Activated naive CD8-positive, alpha-beta T cell treated with anti-CD3 and anti-CD28 coated beads, Interleukin-2, amount 10 ng/mL, durations not matched to agents 7 days and 5 days (primary cell): ENCODE results near the gene TLX2. TPM values are rescaled to one million over a fixed set of nuclear protein-coding genes. Genes with fewer than 3 reads are reported as not detected.
"Not testable (repeated sequence)": the region's sequence is repeated elsewhere in the genome, so short reads cannot be mapped to it uniquely, and the experiment has no call there.

Experiments
- ATAC-seq: fragments of 150-1000 bp; cut with Tn5 transposase; one replicate; pipeline ENCODE4 v1.10.0; 2021; ENCODE audit warnings: low read depth, moderate library complexity
- POLR2A ChIA-PET: fragments of 350-600 bp; sonication (Branson Sonifier 250); formaldehyde crosslinking; loops from one replicate; lab custom pipeline; 2021; ENCODE audit warnings: antibody characterized with exemption; lab: Charles Lee
- DNase-seq: peaks from one replicate; pipeline ENCODE4 v3.0.0; 2021
- H3K27ac Mint-ChIP-seq: one replicate; pipeline ENCODE4 v1.8.0; 2022; ENCODE audit warnings: mild to moderate bottlenecking, mixed read lengths
- H3K27me3 Mint-ChIP-seq: one replicate; pipeline ENCODE4 v1.8.0; 2022; ENCODE audit warnings: mild to moderate bottlenecking, moderate library complexity, mixed read lengths
- H3K36me3 Mint-ChIP-seq: one replicate; pipeline ENCODE4 v1.8.0; 2021; ENCODE audit warnings: mild to moderate bottlenecking, mixed read lengths
- H3K4me1 Mint-ChIP-seq: one replicate; pipeline ENCODE4 v1.8.0; 2021; ENCODE audit warnings: mixed read lengths
- H3K4me3 Mint-ChIP-seq: one replicate; pipeline ENCODE4 v1.8.0; 2022; ENCODE audit warnings: mild to moderate bottlenecking, moderate library complexity, mixed read lengths
- H3K9me3 Mint-ChIP-seq: one replicate; pipeline ENCODE4 v1.8.0; 2021; ENCODE audit warnings: mixed read lengths
- total RNA-seq, 2 experiments: library from RNA; stranded (reverse); gene quantifications; one replicate each; pipeline ENCODE4 v1.2.3, GENCODE V29; 2021

TLX2 gene
- total RNA-seq, result under 1 TPM; 0.69 to 0.88 TPM

DNA sequence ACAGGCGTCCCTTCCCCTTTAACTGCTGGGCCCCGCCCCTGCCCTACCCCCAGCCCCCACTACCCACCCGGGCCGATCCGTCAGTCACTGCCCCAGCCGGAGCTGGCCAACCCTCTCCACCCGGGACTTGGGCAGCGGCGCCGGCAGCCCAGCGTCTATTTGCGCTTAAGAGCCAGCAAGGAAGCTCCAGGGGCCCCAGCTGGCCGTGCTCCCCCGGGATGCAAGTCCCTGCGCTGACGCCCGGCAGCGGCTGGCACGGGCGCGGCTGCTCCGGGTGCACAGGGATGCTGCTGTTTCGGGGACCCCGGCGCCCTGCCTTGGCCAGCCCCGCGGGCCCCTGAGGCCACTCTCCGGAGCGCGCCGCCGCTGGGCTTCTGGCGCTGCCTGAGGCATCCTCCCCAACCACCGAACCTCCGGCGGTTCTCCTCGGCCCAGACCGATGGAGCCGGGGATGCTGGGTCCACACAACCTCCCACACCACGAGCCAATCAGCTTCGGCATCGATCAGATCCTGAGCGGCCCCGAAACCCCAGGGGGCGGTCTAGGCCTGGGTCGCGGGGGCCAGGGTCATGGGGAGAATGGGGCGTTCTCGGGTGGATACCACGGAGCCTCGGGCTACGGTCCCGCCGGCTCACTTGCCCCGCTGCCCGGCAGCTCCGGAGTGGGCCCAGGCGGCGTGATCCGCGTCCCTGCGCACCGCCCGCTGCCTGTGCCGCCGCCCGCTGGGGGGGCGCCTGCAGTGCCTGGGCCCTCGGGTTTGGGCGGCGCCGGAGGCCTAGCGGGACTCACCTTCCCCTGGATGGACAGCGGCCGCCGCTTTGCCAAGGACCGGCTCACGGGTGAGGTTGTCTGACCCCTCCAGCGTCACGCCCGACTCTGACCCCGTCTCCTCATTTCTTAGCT, at the start of gene TLX2:
TSS of gene TLX2 (plus strand) at position 83 of the 903 bp plus-strand sequence. CDS start at position 440, 357 bp downstream.
- peaks cover 75% of the 10 kb centered on the region for H3K27me3 Mint-ChIP-seq
- H3K36me3 Mint-ChIP-seq, result peaks cover 5% of the 10 kb centered on the region
- peaks cover 1% of the 10 kb centered on the region for H3K9me3 Mint-ChIP-seq
- H3K4me3 Mint-ChIP-seq, result peak within 1 kb of the TSS; percentile 78
- peak; percentile 54 for DNase-seq
- peaks cover 20% of the 10 kb centered on the region for H3K4me1 Mint-ChIP-seq
- peak; percentile 16 for ATAC-seq
- peak within 1 kb of the TSS; percentile 62 for H3K27ac Mint-ChIP-seq
- POLR2A ChIA-PET, result interaction anchor here (1.2 to 2.6 kb wide), 3 partner anchors 11 to 15 kb away, joined by 3 to 10 read pairs (median 3); partner anchors contain the start of genes AUP1, HTRA2 and LBX2

DNA sequence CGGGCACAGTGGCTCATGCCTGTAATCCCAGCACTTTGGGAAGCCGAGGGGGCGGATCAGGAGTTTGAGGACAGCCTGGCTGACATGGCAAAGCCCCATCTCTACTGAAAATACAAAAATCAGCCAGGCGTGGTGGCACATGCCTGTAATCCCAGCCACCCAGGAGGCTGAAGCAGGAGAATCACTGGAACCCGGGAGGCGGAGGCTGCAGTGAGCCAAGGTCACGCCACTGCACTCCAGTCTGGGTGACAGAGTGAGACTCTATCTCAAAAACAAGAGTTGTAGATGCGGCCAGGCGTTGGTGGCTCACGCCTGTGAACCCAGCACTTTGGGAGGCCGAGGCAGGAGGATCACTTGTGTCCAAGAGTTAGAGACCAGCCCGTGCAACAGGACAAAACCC, 43.5 kb upstream of the TLX2 start:
- peak overlapping the region; percentile 61 for H3K27ac Mint-ChIP-seq
- H3K36me3 Mint-ChIP-seq, H3K9me3 Mint-ChIP-seq, DNase-seq, H3K27me3 Mint-ChIP-seq, ATAC-seq: not testable (repeated sequence)
- peak overlapping the region; percentile 44 for H3K4me3 Mint-ChIP-seq
- POLR2A ChIA-PET, result interaction anchor here (0.7 to 3.3 kb wide), 7 partner anchors 9 to 377 kb away, joined by 4 to 61 read pairs (median 8); partner anchors contain the start of genes AUP1, CCDC142, HTRA2 and INO80B
- H3K4me1 Mint-ChIP-seq, result peaks cover 16% of the 10 kb centered on the region

GRCh38 chr2:74471332-74472065, 42.8 kb upstream of the TLX2 start:
- H3K36me3 Mint-ChIP-seq, result peaks cover 9% of the 10 kb centered on the region
- no peak for DNase-seq
- ATAC-seq, result no peak
- no peaks in the 10 kb centered on the region for H3K27me3 Mint-ChIP-seq
- H3K9me3 Mint-ChIP-seq, result no peaks in the 10 kb centered on the region
- H3K4me3 Mint-ChIP-seq, result peak overlapping the region; percentile 93
- peaks cover 13% of the 10 kb centered on the region for H3K4me1 Mint-ChIP-seq
- POLR2A ChIA-PET, result interaction anchor here (0.7 to 3.3 kb wide), 9 partner anchors 9 to 377 kb away, joined by 4 to 61 read pairs (median 5); partner anchors contain the start of genes AUP1, CCDC142, HTRA2 and INO80B
- H3K27ac Mint-ChIP-seq, result peak overlapping the region; percentile 91

- POLR2A ChIA-PET, result interaction anchor here (0.6 to 3.3 kb wide), 12 partner anchors 10 to 274 kb away, joined by 3 to 61 read pairs (median 4); partner anchors contain the start of genes AUP1, C2orf81, CCDC142 and DOK1
- peak; percentile 92 for ATAC-seq
- no peaks in the 10 kb centered on the region for H3K9me3 Mint-ChIP-seq
- DNase-seq, result peak; percentile 98
- H3K36me3 Mint-ChIP-seq, result peaks cover 10% of the 10 kb centered on the region
- H3K27me3 Mint-ChIP-seq, result no peaks in the 10 kb centered on the region
- H3K27ac Mint-ChIP-seq, result peak within 1 kb of the TSS; percentile 91
- peaks cover 14% of the 10 kb centered on the region for H3K4me1 Mint-ChIP-seq
- peak within 1 kb of the TSS; percentile 93 for H3K4me3 Mint-ChIP-seq
Measured at GRCh38 chr2:74472086-74472944, 41.9 kb upstream of the TLX2 start, which contains the start of gene MRPL53. MRPL53 (minus strand) TSS chr2:74472680; CDS start chr2:74472660, 20 bp downstream.

DNA sequence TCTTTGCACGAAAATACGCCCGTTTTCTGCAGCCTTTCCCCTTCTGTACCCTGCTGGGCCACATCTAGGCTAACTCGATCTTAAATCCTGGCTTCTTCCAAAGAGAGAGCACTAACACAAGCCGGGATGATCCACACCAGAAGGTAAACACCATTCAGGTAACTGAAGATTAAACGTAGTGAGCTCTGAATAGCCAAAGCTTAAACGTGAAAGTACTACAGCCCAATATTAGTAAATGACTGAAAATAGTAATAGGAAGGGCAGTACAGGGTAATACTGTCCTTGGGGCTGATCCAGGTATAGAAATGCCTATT, 41.3 kb upstream of the TLX2 start:
- ATAC-seq, result no peak
- H3K27me3 Mint-ChIP-seq, result no peaks in the 10 kb centered on the region

DNA sequence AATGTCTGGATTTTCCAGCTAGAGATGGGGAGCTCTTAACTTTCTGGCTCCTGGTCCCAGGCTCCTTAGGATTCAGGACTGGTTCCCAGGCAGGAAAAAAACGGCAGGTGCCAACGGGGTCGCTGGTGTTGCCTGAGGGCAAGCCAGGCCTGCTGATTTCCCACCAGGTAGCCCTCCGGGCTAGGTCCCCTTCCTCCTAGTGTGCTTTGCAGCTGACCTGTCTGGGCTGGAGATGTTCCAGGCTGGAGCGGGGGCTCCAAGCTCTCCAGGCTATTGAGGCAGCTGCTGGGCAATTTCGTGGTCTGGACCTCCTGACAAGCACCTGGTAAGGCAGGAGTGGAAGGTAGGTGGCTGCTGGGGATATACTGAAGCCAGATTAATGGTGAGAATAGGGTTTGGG, 39.8 kb upstream of the TLX2 start:
- DNase-seq, result no peak
- H3K27ac Mint-ChIP-seq, result no peak overlapping the region
- H3K9me3 Mint-ChIP-seq, result no peaks in the 10 kb centered on the region
- POLR2A ChIA-PET, result interaction anchor here (1.2 to 1.3 kb wide), 2 partner anchors 16 to 38 kb away, joined by 3 to 6 read pairs; partner anchors contain the start of gene WBP1
- ATAC-seq, result no peak
- H3K27me3 Mint-ChIP-seq, result no peaks in the 10 kb centered on the region
- no peak overlapping the region for H3K4me3 Mint-ChIP-seq
- peaks cover 21% of the 10 kb centered on the region for H3K4me1 Mint-ChIP-seq
- peaks cover 14% of the 10 kb centered on the region for H3K36me3 Mint-ChIP-seq

More for the DNA sequence above, 41.3 kb upstream of the TLX2 start:
- peaks cover 18% of the 10 kb centered on the region for H3K4me1 Mint-ChIP-seq
- peak overlapping the region; percentile 91 for H3K27ac Mint-ChIP-seq
- DNase-seq, result no peak
- POLR2A ChIA-PET, result interaction anchor here (0.6 to 3.3 kb wide), 12 partner anchors 9 to 274 kb away, joined by 3 to 61 read pairs (median 4); partner anchors contain the start of genes AUP1, C2orf81, CCDC142 and DOK1
- peak overlapping the region; percentile 93 for H3K4me3 Mint-ChIP-seq
- H3K9me3 Mint-ChIP-seq, result no peaks in the 10 kb centered on the region
- peaks cover 14% of the 10 kb centered on the region for H3K36me3 Mint-ChIP-seq

- H3K27me3 Mint-ChIP-seq, result no peaks in the 10 kb centered on the region
- ATAC-seq (no peak), DNase-seq (no peak)
- no peak overlapping the region for H3K4me3 Mint-ChIP-seq
- no peak overlapping the region for H3K27ac Mint-ChIP-seq
- POLR2A ChIA-PET, result interaction anchor here (1.2 to 1.3 kb wide), 2 partner anchors 17 to 38 kb away, joined by 3 to 6 read pairs; partner anchors contain the start of gene WBP1
- no peaks in the 10 kb centered on the region for H3K9me3 Mint-ChIP-seq
- H3K36me3 Mint-ChIP-seq, result peaks cover 17% of the 10 kb centered on the region
- H3K4me1 Mint-ChIP-seq, result peaks cover 23% of the 10 kb centered on the region
Measured at GRCh38 chr2:74474899-74475298, 39.4 kb upstream of the TLX2 start.

DNA sequence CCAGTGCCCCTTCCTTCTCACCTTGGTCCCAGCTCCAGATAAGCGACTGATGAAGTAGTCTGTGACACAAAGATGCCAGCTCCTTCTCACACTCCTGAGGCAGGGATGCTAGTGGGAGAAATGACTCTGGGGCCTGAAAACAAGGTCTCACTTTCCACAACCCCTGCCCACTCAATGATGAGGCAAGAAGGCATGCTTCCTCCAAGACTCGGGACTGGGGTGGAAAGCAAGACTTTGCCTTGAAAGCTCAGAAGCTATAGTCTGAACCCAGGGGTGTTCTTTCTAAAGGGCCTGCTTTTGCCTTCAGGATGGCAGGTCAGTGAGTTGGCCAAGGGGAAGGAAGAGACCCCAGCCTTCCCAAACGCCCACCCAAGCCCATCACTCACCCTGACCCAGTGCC, 32.8 kb upstream of the TLX2 start:
- Mint-ChIP-seq H3K27me3 (no peaks in the 10 kb centered on the region), H3K4me1 (peaks cover 32% of the 10 kb centered on the region), H3K9me3 (no peaks in the 10 kb centered on the region), H3K36me3 (peaks cover 17% of the 10 kb centered on the region), H3K27ac (no peak overlapping the region), H3K4me3 (peak overlapping the region; percentile 99)
- POLR2A ChIA-PET, result interaction anchor here (1.2 to 4.2 kb wide), 15 partner anchors 9 to 105 kb away, joined by 3 to 61 read pairs (median 13); partner anchors contain the start of genes AUP1, C2orf81, DOK1 and HTRA2
- ATAC-seq (no peak), DNase-seq (no peak)

DNA sequence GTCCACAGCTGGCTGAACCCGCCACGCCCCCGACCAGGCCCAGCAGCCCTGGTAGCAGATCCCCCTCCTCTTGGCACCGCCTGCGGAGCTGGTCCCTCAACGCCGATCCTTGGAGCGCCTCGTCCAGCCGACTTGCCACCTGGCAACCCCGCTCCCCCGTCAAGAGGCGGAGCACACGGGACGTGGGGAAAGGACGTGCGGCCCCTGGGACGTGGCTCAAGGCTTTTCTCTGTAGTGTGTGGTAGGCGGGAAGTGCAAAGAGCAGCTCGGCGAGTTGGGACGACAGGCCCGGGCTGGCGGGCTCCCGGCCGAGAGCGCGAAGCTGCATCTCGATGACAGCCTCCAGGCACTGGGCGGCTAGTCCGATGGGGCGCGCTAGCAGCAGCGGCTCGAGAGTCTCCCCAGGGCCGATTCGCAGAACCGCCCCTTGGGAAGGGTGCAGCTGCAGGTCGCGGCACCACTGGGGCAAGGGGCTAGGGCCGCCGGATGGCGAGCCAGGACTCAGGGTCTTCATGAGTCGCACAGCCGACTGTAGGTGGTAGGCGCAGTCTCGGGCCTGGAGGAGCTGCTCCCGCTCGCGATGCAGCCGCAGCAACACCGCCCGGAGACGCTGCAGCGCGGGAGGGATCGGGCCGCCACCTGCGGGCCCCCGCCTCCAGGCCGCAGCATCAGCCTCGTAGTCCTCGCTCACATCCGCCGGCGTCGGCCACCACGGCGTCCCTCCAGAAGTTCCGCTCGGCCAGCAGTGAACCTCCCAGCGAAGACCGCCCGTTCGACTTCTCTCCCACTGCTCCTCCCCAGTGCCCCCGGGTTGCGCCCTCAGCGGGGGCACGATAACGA, 32.1 kb upstream of the TLX2 start:
- Mint-ChIP-seq H3K36me3 (peaks cover 17% of the 10 kb centered on the region), H3K4me3 (peak overlapping the region; percentile 99), H3K4me1 (peaks cover 34% of the 10 kb centered on the region), H3K27me3 (no peaks in the 10 kb centered on the region), H3K9me3 (no peaks in the 10 kb centered on the region), H3K27ac (peak overlapping the region; percentile 99)
- ATAC-seq, result peak; percentile 46
- POLR2A ChIA-PET, result interaction anchor here (0.9 to 4.2 kb wide), 19 partner anchors 10 to 105 kb away, joined by 3 to 61 read pairs (median 10); partner anchors contain the start of genes AUP1, C2orf81, DOK1 and HTRA2
- DNase-seq, result peak; percentile 79

- H3K4me3 Mint-ChIP-seq, result peak within 1 kb of the TSS; percentile 99
- peak; percentile 91 for DNase-seq
- peak within 1 kb of the TSS; percentile 99 for H3K27ac Mint-ChIP-seq
- peak; percentile 93 for ATAC-seq
- no peaks in the 10 kb centered on the region for H3K27me3 Mint-ChIP-seq
- peaks cover 30% of the 10 kb centered on the region for H3K4me1 Mint-ChIP-seq
- no peaks in the 10 kb centered on the region for H3K9me3 Mint-ChIP-seq
- peaks cover 12% of the 10 kb centered on the region for H3K36me3 Mint-ChIP-seq
- POLR2A ChIA-PET, result interaction anchor here (0.9 to 4.2 kb wide), 16 partner anchors 9 to 104 kb away, joined by 3 to 61 read pairs (median 12); partner anchors contain the start of genes AUP1, C2orf81, HTRA2 and INO80B
Measured at GRCh38 chr2:74482801-74483674, 31.2 kb upstream of the TLX2 start, which contains the start of the genes CCDC142 and TTC31. CCDC142 (minus strand) TSS chr2:74482998; CDS start chr2:74482837, 161 bp downstream. TTC31 (plus strand) TSS chr2:74483081; CDS start chr2:74483096, 15 bp downstream.
